ENCODE data around the gene TULP1.

TULP1 gene

GRCh38 chr6:35496036-35496840 lies 16.5 kb downstream of the TULP1 start:
- peak; percentile 71 for DNase-seq

GRCh38 chr6:35495258-35496035 lies 17.2 kb downstream of the TULP1 start:
- no peak for DNase-seq

GRCh38 chr6:35494161-35494563 lies 18.5 kb downstream of the TULP1 start:
- DNase-seq = no peak

- no peak for DNase-seq
These were observed 19.3 kb downstream of the TULP1 start for GRCh38 chr6:35493307-35493983.

GRCh38 chr6:35492974-35493284 lies 19.8 kb downstream of the TULP1 start:
- DNase-seq = no peak

- DNase-seq = peak; percentile 68
These were observed 20.3 kb downstream of the TULP1 start for GRCh38 chr6:35492258-35492973.

- DNase-seq = no peak
These were observed 21.0 kb downstream of the TULP1 start for GRCh38 chr6:35491558-35492257.

- no peak for DNase-seq
These were observed 21.7 kb downstream of the TULP1 start for GRCh38 chr6:35490821-35491557.

GRCh38 chr6:35489995-35490791 lies 22.5 kb downstream of the TULP1 start:
- peak; percentile 86 for DNase-seq

- DNase-seq = no peak
These were observed 23.6 kb downstream of the TULP1 start for GRCh38 chr6:35489066-35489465.

GRCh38 chr6:35488517-35488862 lies 24.2 kb downstream of the TULP1 start:
- DNase-seq = no peak

GRCh38 chr6:35487658-35488516 lies 24.8 kb downstream of the TULP1 start:
- no peak for DNase-seq

- DNase-seq = peak; percentile 65
These were observed 26.4 kb downstream of the TULP1 start for GRCh38 chr6:35486005-35486925.

GRCh38 chr6:35485402-35485877 lies 27.3 kb downstream of the TULP1 start:
- peak; percentile 67 for DNase-seq

- no peak for DNase-seq
These were observed 27.7 kb downstream of the TULP1 start for GRCh38 chr6:35484921-35485392.

GRCh38 chr6:35483893-35484645 lies 28.6 kb downstream of the TULP1 start:
- DNase-seq = no peak

- DNase-seq = no peak
These were observed 29.2 kb downstream of the TULP1 start for GRCh38 chr6:35483490-35483889.

GRCh38 chr6:35483062-35483461 lies 29.6 kb downstream of the TULP1 start:
- no peak for DNase-seq
